Glomerular endothelial cell (primary cell): ENCODE data around the gene SOX13. TPM values are rescaled to one million over a fixed set of nuclear protein-coding genes. Genes with fewer than 3 reads are reported as not detected.

ENCODE experiments used
- DNase-seq: peaks from one replicate; pipeline ENCODE4 v3.0.0-alpha.2; 2011; ENCODE audit warnings: low read depth, low spot score; ENCODE audit errors: extremely low read depth
- total RNA-seq: library from RNA; depleted of rRNA; stranded (reverse); fragments of >200 nt; gene quantifications from 2 replicates; pipeline ENCODE4 v1.2.3, GENCODE V29; 2015

The SOX13 gene
- total RNA-seq, 1 donor from 2014 or later: 31.1 TPM

- no peak for DNase-seq
These were observed 77.0 kb downstream of the SOX13 start for GRCh38 chr1:204149635-204150565.

GRCh38 chr1:204150702-204151551, 78.0 kb downstream of the SOX13 start:
- no peak for DNase-seq

- no peak for DNase-seq
These were observed 78.8 kb downstream of the SOX13 start, which contains the start of gene ETNK2 for GRCh38 chr1:204151552-204152309. Gene ETNK2, minus strand, starts transcription at chr1:204152044. Its CDS starts 192 bp downstream, at chr1:204151852.

GRCh38 chr1:204152310-204153044, 79.6 kb downstream of the SOX13 start:
- DNase-seq: no peak

- no peak for DNase-seq
These were observed 80.8 kb downstream of the SOX13 start for GRCh38 chr1:204153667-204154066.

- DNase-seq: no peak
These were observed 81.8 kb downstream of the SOX13 start for GRCh38 chr1:204154568-204155255.

- no peak for DNase-seq
These were observed 83.0 kb downstream of the SOX13 start for GRCh38 chr1:204155881-204156280.

GRCh38 chr1:204157962-204158361, 85.0 kb downstream of the SOX13 start:
- DNase-seq: no peak

GRCh38 chr1:204161609-204162493, 88.9 kb downstream of the SOX13 start:
- no peak for DNase-seq

- DNase-seq: no peak
These were observed 89.7 kb downstream of the SOX13 start for GRCh38 chr1:204162494-204163074.

- no peak for DNase-seq
These were observed 93.3 kb downstream of the SOX13 start, which contains the start of gene REN for GRCh38 chr1:204166219-204166618. Gene REN, minus strand, starts transcription at chr1:204166337. Its CDS starts 44 bp downstream, at chr1:204166293.

GRCh38 chr1:204167730-204168129, 94.8 kb downstream of the SOX13 start:
- no peak for DNase-seq

- DNase-seq: no peak
These were observed 96.9 kb downstream of the SOX13 start for GRCh38 chr1:204169858-204170257.

GRCh38 chr1:204170494-204171155, 97.7 kb downstream of the SOX13 start:
- no peak for DNase-seq

GRCh38 chr1:204171751-204172178, 98.8 kb downstream of the SOX13 start:
- peak; percentile 64 for DNase-seq

GRCh38 chr1:204172404-204173029, 99.6 kb downstream of the SOX13 start:
- no peak for DNase-seq

- no peak for DNase-seq
These were observed 102.0 kb downstream of the SOX13 start for GRCh38 chr1:204174958-204175357.
